ENCODE measurements around the gene SCAMP4.
A peak's percentile ranks its signal among the peaks of the same experiment; 100 is the strongest.
"Not testable (repeated sequence)": the region's sequence is repeated elsewhere in the genome, so short reads cannot be mapped to it uniquely, and the experiment has no call there.

Gene SCAMP4

GRCh38 chr19:1873524-1874473 is 31.4 kb upstream of the SCAMP4 start:
- no peak for TF ChIP-seq POLR2A (IDR thresholded peaks at IDR 0.05; ENCODE audit: low read depth, low read length)
- FAIRE-seq (no peak), DNase-seq (ENCODE audit: insufficient read length, low spot score) (no peak)

GRCh38 chr19:1874554-1875185 is 30.5 kb upstream of the SCAMP4 start:
- FAIRE-seq (no peak), DNase-seq (ENCODE audit: insufficient read length, low spot score) (no peak)
- TF ChIP-seq POLR2A (IDR thresholded peaks at IDR 0.05; ENCODE audit: low read depth, low read length), result no peak

GRCh38 chr19:1875265-1875645 is 29.9 kb upstream of the SCAMP4 start:
- FAIRE-seq; DNase-seq (ENCODE audit: insufficient read length, low spot score): not testable (repeated sequence)

GRCh38 chr19:1875646-1876495 is 29.3 kb upstream of the SCAMP4 start:
- peak; percentile 66 for FAIRE-seq
- peak; percentile 92 for TF ChIP-seq POLR2A (IDR thresholded peaks at IDR 0.05; ENCODE audit: low read depth, low read length)
- peak; percentile 89 for DNase-seq (ENCODE audit: insufficient read length, low spot score)

DNA sequence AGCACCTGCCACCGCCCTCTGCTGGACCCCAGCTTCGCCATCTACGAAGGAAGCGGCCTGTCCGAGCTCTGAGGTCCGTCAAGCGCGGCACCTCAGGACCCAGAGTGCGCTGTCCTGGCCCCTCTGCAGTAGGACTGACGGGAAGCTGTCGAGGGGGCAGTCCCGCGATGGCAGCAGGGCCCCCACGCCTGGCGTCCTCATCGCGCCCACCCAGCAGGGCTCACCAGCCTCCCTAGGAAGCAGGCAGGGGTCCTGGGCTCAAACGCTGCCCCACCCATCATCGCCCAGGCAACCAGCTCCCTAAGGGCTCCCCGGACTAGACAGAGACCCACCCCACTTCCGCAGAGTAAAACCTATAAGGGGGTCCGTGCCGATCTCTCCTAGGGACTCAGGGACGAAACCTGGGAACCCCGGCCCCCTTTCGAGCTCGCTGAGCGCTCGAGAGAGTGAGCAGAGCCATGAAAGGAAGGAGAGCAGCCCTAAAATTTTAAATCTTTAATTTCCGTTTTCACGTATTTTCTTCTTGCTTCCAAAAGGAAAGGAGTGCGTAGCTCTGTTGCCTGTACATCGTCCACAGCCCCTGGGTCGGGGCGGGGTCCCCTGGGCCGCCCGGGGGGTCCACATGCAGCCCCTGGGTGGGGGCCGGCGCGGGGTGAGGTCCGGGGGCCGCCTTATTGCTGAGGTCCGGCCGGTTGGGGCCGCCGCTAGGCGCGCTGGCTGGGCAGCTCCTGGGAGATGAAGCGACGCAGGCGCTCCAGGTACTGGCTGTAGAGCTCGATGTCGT is 28.5 kb upstream of the SCAMP4 start:
- FAIRE-seq, result not testable (repeated sequence)

GRCh38 chr19:1877280-1877660 is 27.9 kb upstream of the SCAMP4 start:
- not testable (repeated sequence) for DNase-seq (ENCODE audit: insufficient read length, low spot score)

More for the DNA sequence above, 28.5 kb upstream of the SCAMP4 start:
- not testable (repeated sequence) for DNase-seq (ENCODE audit: insufficient read length, low spot score)

GRCh38 chr19:1878583-1878982 is 26.6 kb upstream of the SCAMP4 start:
- not testable (repeated sequence) for FAIRE-seq; DNase-seq (ENCODE audit: insufficient read length, low spot score)

More at GRCh38 chr19:1877280-1877660, 27.9 kb upstream of the SCAMP4 start:
- not testable (repeated sequence) for FAIRE-seq

DNA sequence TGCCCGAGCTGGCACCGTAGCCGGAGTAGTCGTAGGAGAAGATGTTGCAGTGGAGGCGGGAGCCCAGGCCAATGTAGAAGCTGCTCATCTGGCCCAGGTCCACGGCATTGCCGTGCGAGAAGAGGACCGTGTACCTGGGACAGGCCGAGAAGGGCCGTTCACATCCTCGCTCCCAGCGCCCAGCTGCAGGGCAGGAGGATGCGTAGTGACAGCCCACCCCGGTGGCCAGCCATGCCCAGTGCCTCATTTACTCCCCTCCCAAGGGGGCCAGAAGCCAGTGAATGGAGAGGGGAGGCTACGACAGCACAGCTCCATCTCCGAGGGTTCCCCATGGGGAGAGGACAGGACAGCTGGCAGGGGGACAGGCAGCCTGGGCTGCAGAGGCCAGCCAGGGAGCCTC is 25.2 kb upstream of the SCAMP4 start:
- FAIRE-seq; DNase-seq (ENCODE audit: insufficient read length, low spot score): not testable (repeated sequence)

GRCh38 chr19:1880611-1881392 is 24.4 kb upstream of the SCAMP4 start:
- no peak for TF ChIP-seq POLR2A (IDR thresholded peaks at IDR 0.05; ENCODE audit: low read depth, low read length)
- FAIRE-seq (no peak), DNase-seq (ENCODE audit: insufficient read length, low spot score) (no peak)

GRCh38 chr19:1881393-1882088 is 23.7 kb upstream of the SCAMP4 start:
- FAIRE-seq, result not testable (repeated sequence)

GRCh38 chr19:1882089-1882785 is 23.0 kb upstream of the SCAMP4 start:
- FAIRE-seq, result no peak
- no peak for DNase-seq (ENCODE audit: insufficient read length, low spot score)
- no peak for TF ChIP-seq POLR2A (IDR thresholded peaks at IDR 0.05; ENCODE audit: low read depth, low read length)

More at GRCh38 chr19:1881393-1882088, 23.7 kb upstream of the SCAMP4 start:
- DNase-seq (ENCODE audit: insufficient read length, low spot score), result not testable (repeated sequence)

Measured in H54 (cell line).